ENCODE measurements around the gene RTN4R. TPM values are rescaled to one million over a fixed set of nuclear protein-coding genes. Genes with fewer than 3 reads are reported as not detected.

RTN4R gene
- total and polyA plus RNA-seq, 2 of the 4 experiments (the other 2 are of a cell fraction): 0.18 to 0.94 TPM

GRCh38 chr22:20276468-20276867, 8.3 kb upstream of the RTN4R start:
- H2BK15ac ChIP-seq (ENCODE audit: low read depth, low read length): no peak overlapping the region
- H3K4me3 ChIP-seq (ENCODE audit: insufficient read depth, low read depth, low read length): no peak overlapping the region
- 78% methylated on average over 3 of the region's 7 CpGs; no CpG with 5 or more reads in 1 of the 2 experiments for whole genome bisulfite sequencing, 2 experiments (ENCODE audit: extremely low coverage in 2 of 2, insufficient read length in 1 of 2)
- DNase-seq (no peak), ATAC-seq (ENCODE audit: low read depth) (no peak)
- H3K27ac ChIP-seq (ENCODE audit: insufficient read depth, low read length): no peak overlapping the region
- no peak overlapping the region for H2AK9ac ChIP-seq (replicated peaks; ENCODE audit: low read depth, low read length, poor library complexity)
- peaks cover 6% of the 10 kb centered on the region; the same call in 1 of the 2 replicates for H3K27me3 ChIP-seq (ENCODE audit: control insufficient read depth, insufficient read depth, low read length)
- H3K9me3 ChIP-seq (ENCODE audit: control insufficient read depth, insufficient read depth, low read length): no peaks in the 10 kb centered on the region
- no peak overlapping the region for H2BK120ac ChIP-seq (ENCODE audit: low read depth, low read length)
- H2AK5ac ChIP-seq (ENCODE audit: low read depth, low read length): no peak overlapping the region
- no peak overlapping the region for H3K4ac ChIP-seq (ENCODE audit: low read depth, low read length)
- H4K5ac ChIP-seq (ENCODE audit: low read depth, low read length): no peak overlapping the region
- H3K4me1 ChIP-seq (ENCODE audit: control insufficient read depth, insufficient read depth, low read length): no peaks in the 10 kb centered on the region
- H2BK5ac ChIP-seq (ENCODE audit: low read depth, low read length, poor library complexity, severe bottlenecking): no peak overlapping the region
- TF ChIP-seq MAFK (IDR thresholded peaks at IDR 0.05; ENCODE audit: low read depth, low read length): no peak
- TF ChIP-seq RFX5 (IDR thresholded peaks at IDR 0.05; ENCODE audit: low read depth, low read length): no peak
- TF ChIP-seq CHD1 (IDR thresholded peaks at IDR 0.05; ENCODE audit: low read depth, low read length): no peak
- TF ChIP-seq POLR2A (IDR thresholded peaks at IDR 0.05; ENCODE audit: low read depth, low read length): no peak
- TF ChIP-seq MAZ (IDR thresholded peaks at IDR 0.05; ENCODE audit: borderline replicate concordance, low read depth, low read length): no peak
- TF ChIP-seq RAD21 (IDR thresholded peaks at IDR 0.05; ENCODE audit: low read length): no peak
- H3K79me1 ChIP-seq (ENCODE audit: low read depth in 1 of 2, low read length in 2 of 2): no peaks in the 10 kb centered on the region
- H4K8ac ChIP-seq (ENCODE audit: low read depth in 2 of 2, low read length in 2 of 2): no peak overlapping the region
- H3K18ac ChIP-seq (ENCODE audit: low read depth, low read length): no peak overlapping the region
- in situ Hi-C loops (cut with MboI; ENCODE audit: low sequenced_read_pairs) (loop anchor here (5.0 kb wide), 1 partner anchor 104 kb away; no protein-coding TSS in a partner anchor), intact Hi-C loops (cut with micrococcal nuclease) (no loop called here), dilution Hi-C loops (cut with HindIII; ENCODE audit: low sequenced_read_pairs, unreplicated experiment) (no loop called here)
- no peaks in the 10 kb centered on the region for H3K9me1 ChIP-seq (ENCODE audit: insufficient read depth, low read length)
- H2BK20ac ChIP-seq (ENCODE audit: low read depth, low read length): no peak overlapping the region
- ChIA-PET CTCF (no interaction called here), POLR2A (ENCODE audit: unreplicated experiment) (no interaction called here)
- no peak overlapping the region for H2AFZ ChIP-seq (replicated peaks; ENCODE audit: low read length, poor library complexity)
- no peak overlapping the region for H3K56ac ChIP-seq (ENCODE audit: extremely low read depth, insufficient read depth, low read length)
- H4K91ac ChIP-seq (ENCODE audit: insufficient read depth, low read depth, low read length): no peak overlapping the region
- BruUV-seq (replicated peaks): no TSS peak
- no peak overlapping the region for H3K4me2 ChIP-seq (ENCODE audit: low read depth, low read length)
- no peaks in the 10 kb centered on the region for H3K36me3 ChIP-seq (ENCODE audit: control insufficient read depth, insufficient read depth, low read length)
- H3K9ac ChIP-seq (ENCODE audit: low read depth, low read length): no peak overlapping the region
- no peak overlapping the region for H3K23ac ChIP-seq (ENCODE audit: low read depth, low read length)
- no peak overlapping the region for H3K14ac ChIP-seq (replicated peaks; ENCODE audit: low read depth, low read length)
- no peaks in the 10 kb centered on the region for H4K20me1 ChIP-seq (ENCODE audit: insufficient read depth, low read length)

All from IMR-90 (cell line).